Prostate gland (tissue), 2 donors: ENCODE data around the gene KCNE1. TPM values are rescaled to one million over a fixed set of nuclear protein-coding genes. Genes with fewer than 3 reads are reported as not detected.

Experiments
- DNase-seq: peaks from one replicate; pipeline ENCODE4 v3.0.0-alpha.2; 2019; ENCODE audit warnings: low spot score
- H3K27ac ChIP-seq, 2 donors: fragments of 200-600 bp; sonication (generic); 2 replicates each; pipeline ENCODE4 v1.5.1; 2017 to 2019
- H3K27me3 ChIP-seq: fragments of 200-600 bp; sonication (generic); replicated peaks from 2 replicates; pipeline ENCODE4 v1.5.1; 2019; ENCODE audit not compliant: insufficient read depth
- H3K36me3 ChIP-seq, 2 donors: fragments of 200-600 bp; sonication (generic); 1 replicate in 1 of 2; 2 replicates in 1 of 2; pipeline versions ENCODE4 v1.5.1 to v1.8.1; 2017 to 2019
- H3K4me1 ChIP-seq: fragments of 200-600 bp; sonication (generic); replicated peaks from 2 replicates; pipeline ENCODE4 v1.5.1; 2019
- H3K4me3 ChIP-seq, 2 donors: fragments of 200-600 bp; sonication (generic); 2 replicates each; pipeline ENCODE4 v1.5.1; 2017 to 2019
- H3K9me3 ChIP-seq: fragments of 200-600 bp; sonication (generic); 2 replicates; pipeline ENCODE4 v1.5.1; 2017
- POLR2A ChIP-seq: fragments of 450-650 bp; IDR thresholded peaks from one replicate; pipeline ENCODE4 v1.6.1; 2016; ENCODE audit warnings: antibody characterized with exemption, mild to moderate bottlenecking
- POLR2AphosphoS5 ChIP-seq: sonication (generic); formaldehyde crosslinking; IDR thresholded peaks from one replicate; pipeline ENCODE4 v1.6.1; 2017; ENCODE audit warnings: antibody characterized with exemption
- WGBS: methylation state at CpG from one replicate; pipeline ENCODE4 v1.1.5; 2018; 5-methylcytosine and 5-hydroxymethylcytosine counted together
- intact Hi-C: fragments of 100-400 bp; cut with DNase I; formaldehyde crosslinking; loops from one replicate; pipeline ENCODE4 v1.14.2; 2022
- total RNA-seq, 2 donors: library from RNA; depleted of rRNA; stranded (reverse); fragments of >200 nt; gene quantifications; one replicate each; pipeline ENCODE4 v1.1.0, GENCODE V29; 2016
- TF ChIP-seq, protein P1 (sequence below), 4 experiments: fragments of 200-600 bp in 2 of 4; fragments of 450-650 bp in 2 of 4; sonication (generic) in 2 of 4; IDR thresholded peaks; 1 replicate in 3 of 4; 2 replicates in 1 of 4; pipeline ENCODE4 v1.5.1; 2016 to 2019; ENCODE audit warnings: antibody characterized with exemption in 4 of 4, mild to moderate bottlenecking in 2 of 4, moderate library complexity in 2 of 4

The KCNE1 gene
- total RNA-seq, 2 donors from 2014 or later = 0.32 to 6.7 TPM

DNA sequence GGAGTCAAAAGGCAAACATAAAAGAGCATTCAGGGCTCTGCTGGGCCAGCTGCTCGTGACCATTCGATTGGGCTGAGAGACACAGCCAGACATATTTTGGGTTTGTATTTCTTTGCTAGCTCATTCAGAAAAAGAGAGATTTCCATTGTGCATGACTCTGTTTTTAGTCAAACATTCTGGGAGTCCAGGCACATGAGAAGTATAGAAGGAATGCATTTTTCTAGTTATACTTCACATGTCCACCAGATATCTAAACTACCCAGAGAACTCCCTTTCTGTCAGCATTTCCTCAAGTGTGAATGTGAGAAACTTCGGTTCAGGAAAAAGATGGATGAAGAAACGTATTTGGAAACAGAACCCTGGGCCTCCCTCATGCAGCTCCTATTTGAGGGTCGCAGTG is 6.3 kb upstream of the KCNE1 start:
- H3K9me3 ChIP-seq = no peaks in the 10 kb centered on the region

GRCh38 chr21:34517491-34518245 is 5.7 kb upstream of the KCNE1 start:
- Histone ChIP-seq H3K27ac (no peak overlapping the region), H3K36me3 (peaks cover 0 to 15% of the 10 kb centered on the region in 2 donors), H3K9me3 (no peaks in the 10 kb centered on the region), H3K27me3 (no peaks in the 10 kb centered on the region), H3K4me3 (no peak overlapping the region), H3K4me1 (no peaks in the 10 kb centered on the region)
- no peak for DNase-seq
- TF ChIP-seq POLR2AphosphoS5 (no peak), POLR2A (no peak)
- TF ChIP-seq, protein P1, sequence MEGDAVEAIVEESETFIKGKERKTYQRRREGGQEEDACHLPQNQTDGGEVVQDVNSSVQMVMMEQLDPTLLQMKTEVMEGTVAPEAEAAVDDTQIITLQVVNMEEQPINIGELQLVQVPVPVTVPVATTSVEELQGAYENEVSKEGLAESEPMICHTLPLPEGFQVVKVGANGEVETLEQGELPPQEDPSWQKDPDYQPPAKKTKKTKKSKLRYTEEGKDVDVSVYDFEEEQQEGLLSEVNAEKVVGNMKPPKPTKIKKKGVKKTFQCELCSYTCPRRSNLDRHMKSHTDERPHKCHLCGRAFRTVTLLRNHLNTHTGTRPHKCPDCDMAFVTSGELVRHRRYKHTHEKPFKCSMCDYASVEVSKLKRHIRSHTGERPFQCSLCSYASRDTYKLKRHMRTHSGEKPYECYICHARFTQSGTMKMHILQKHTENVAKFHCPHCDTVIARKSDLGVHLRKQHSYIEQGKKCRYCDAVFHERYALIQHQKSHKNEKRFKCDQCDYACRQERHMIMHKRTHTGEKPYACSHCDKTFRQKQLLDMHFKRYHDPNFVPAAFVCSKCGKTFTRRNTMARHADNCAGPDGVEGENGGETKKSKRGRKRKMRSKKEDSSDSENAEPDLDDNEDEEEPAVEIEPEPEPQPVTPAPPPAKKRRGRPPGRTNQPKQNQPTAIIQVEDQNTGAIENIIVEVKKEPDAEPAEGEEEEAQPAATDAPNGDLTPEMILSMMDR (IDR thresholded peaks at IDR 0.05) = no peak
- intact Hi-C loops = no loop called here
- 87% methylated on average over 22 of the region's 22 CpGs for WGBS

More for the DNA sequence above, 6.3 kb upstream of the KCNE1 start:
- intact Hi-C loops = no loop called here
- Histone ChIP-seq H3K27ac (no peak overlapping the region), H3K4me3 (no peak overlapping the region), H3K27me3 (no peaks in the 10 kb centered on the region), H3K4me1 (no peaks in the 10 kb centered on the region), H3K36me3 (peaks cover 0 to 15% of the 10 kb centered on the region in 2 donors)
- TF ChIP-seq POLR2A = no peak
- no peak for TF ChIP-seq POLR2AphosphoS5
- TF ChIP-seq, protein P1 (IDR thresholded peaks at IDR 0.05) = no peak
- no peak for DNase-seq
- 96% methylated on average over 5 of the region's 5 CpGs for WGBS

DNA sequence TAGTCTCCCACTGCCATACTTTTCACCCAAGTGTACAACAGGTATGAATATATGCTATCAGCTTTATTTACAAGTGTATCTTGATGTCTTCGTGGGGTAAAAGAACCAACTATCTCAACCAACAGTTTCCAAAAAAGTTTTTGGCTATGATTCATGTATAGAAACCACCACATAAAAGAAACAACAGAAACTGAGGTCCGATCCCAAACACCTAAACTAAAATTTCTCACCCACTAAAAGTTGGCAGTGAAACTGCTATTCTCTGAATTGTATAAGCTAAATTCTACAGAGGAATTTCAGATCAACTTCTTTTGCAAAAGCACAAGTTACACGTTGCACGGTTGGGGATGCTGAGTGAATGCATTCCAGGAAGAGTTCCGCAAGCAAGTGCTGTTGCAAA is 5.0 kb upstream of the KCNE1 start:
- 74% methylated on average over 5 of the region's 5 CpGs for WGBS

GRCh38 chr21:34514576-34515115 is 2.6 kb upstream of the KCNE1 start:
- Histone ChIP-seq H3K27ac (no peak overlapping the region), H3K4me1 (no peaks in the 10 kb centered on the region), H3K9me3 (no peaks in the 10 kb centered on the region), H3K4me3 (no peak overlapping the region), H3K36me3 (no peaks in the 10 kb centered on the region), H3K27me3 (no peaks in the 10 kb centered on the region)
- no peak for DNase-seq
- intact Hi-C loops = no loop called here
- WGBS = 95% methylated on average over 10 of the region's 10 CpGs
- TF ChIP-seq, protein P1 (IDR thresholded peaks at IDR 0.05) = no peak
- TF ChIP-seq POLR2A (no peak), POLR2AphosphoS5 (no peak)

More for the DNA sequence above, 5.0 kb upstream of the KCNE1 start:
- TF ChIP-seq, protein P1 (IDR thresholded peaks at IDR 0.05) = no peak
- TF ChIP-seq POLR2AphosphoS5 = no peak
- TF ChIP-seq POLR2A = no peak
- H3K27me3 ChIP-seq = no peaks in the 10 kb centered on the region
- no peak overlapping the region for H3K4me3 ChIP-seq
- peaks cover 0 to 15% of the 10 kb centered on the region in 2 donors for H3K36me3 ChIP-seq
- H3K9me3 ChIP-seq = no peaks in the 10 kb centered on the region
- intact Hi-C loops = no loop called here
- DNase-seq = no peak
- no peak overlapping the region for H3K27ac ChIP-seq
- no peaks in the 10 kb centered on the region for H3K4me1 ChIP-seq
